Kidney glomerular epithelial cell (primary cell): Measurements from ENCODE around the gene A4GALT.

Experiments used
- DNase-seq: peaks from one replicate; lab custom pipeline; 2025; lab: John Stamatoyannopoulos, UW

A4GALT gene

DNA sequence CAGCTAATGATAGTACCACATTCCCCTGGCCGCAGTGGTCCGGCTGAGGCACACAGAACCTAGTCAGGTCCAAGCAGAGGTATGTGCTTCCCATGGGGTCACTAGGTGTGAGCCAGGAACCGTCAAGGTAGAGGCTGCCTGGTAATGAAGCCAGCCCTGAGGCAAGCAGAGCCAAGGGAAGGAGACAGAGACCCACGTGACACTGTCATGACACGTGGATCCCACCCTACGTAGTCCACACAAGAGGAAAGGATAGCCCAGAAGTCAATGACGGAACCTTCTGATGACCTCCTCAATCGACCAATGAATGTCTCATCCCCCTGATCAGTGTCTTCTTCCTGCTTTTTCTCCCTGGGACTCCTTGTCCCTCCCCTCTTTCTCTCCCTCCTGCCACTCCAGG, 19.0 kb downstream of the A4GALT start:
- DNase-seq: no peak

DNA sequence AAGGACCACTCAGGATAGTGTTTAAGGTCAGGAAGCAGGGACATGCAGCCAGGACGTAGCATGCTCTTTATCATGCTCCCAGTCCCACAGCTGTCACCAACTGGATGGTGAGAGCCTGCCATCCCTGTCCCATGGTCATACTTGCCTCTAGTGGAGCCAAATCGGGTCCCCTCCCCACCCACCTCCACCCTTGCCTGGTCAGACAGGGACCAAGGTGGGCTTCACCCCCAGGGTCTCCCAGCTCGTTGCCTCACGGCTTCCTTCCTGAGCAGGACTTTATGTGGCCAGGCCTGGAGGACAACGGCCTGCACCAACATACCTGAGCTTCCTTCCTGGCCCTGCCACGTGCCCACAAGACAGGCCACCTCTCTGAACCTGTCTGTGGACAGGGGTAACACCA, 19.8 kb downstream of the A4GALT start:
- no peak for DNase-seq

DNA sequence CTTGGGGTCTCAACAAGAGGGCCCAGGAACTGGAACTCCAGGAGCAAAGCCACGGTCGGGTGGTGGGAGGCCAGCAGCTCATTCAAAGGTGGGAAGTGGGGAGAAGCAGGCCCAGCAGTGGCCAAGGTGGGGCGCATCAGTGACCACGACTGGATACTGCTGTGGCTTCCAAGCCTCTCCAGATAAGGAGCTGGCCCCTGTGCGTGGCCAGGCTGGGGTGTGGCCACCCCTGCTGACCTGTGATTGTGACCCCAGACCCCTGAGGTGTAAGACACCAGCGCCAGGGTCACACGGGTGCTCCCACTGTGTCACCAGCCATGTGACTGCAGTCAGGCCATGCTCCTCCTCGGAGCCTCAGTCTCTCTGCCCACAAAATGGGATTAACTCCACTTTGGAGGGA, 20.3 kb downstream of the A4GALT start:
- DNase-seq: no peak

DNA sequence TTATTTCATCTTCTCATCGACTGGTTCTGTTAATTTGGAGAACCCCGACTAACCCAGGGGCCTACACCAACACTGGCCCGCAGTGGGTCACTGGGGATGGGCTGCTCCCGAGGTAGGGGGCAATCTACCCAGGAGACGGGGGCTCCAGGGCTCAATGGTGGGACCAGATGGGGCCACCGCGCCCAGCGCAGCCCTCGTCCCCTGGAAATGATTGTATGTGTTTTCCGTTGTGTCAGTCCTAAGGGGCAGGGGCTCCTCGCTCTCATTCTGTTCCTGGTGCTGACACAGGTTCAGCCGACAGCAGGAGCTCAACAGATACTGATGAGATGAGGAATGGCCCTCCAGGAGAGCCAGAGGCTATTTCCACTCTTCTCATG, 20.7 kb downstream of the A4GALT start:
- DNase-seq: no peak

DNA sequence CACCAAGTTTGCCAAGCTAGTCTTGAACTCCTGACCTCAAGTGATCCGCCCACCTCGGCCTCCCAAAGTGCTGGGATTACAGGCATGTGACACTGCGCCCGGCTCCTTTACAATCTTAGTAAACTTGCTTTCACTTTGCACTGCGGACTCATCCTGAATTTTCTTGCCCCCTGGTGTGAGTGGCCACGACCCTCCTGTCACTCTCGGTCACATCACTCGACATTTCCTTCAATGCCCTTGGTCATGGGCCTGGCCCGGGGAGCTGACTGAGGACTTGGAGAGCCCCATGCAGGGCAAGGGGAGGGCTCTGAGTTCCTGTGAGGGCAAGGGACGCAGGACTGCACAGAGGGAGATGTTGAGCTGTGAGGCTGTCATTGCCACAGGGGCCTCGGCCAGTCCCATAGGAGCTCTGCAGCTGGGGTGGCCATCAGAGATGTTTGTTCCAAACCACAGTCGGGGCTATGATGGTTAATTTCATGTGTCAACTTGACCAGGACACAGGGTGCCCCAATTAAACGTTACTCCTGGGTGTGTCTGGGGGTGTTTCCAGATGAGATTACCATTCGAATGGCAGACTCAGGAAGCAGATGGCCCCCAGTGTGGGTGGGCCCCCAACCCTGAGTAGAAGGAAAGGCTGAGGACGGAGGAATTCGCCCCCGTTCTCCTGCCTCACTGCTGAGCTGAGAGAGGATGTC, 21.2 kb downstream of the A4GALT start:
- DNase-seq: no peak

DNA sequence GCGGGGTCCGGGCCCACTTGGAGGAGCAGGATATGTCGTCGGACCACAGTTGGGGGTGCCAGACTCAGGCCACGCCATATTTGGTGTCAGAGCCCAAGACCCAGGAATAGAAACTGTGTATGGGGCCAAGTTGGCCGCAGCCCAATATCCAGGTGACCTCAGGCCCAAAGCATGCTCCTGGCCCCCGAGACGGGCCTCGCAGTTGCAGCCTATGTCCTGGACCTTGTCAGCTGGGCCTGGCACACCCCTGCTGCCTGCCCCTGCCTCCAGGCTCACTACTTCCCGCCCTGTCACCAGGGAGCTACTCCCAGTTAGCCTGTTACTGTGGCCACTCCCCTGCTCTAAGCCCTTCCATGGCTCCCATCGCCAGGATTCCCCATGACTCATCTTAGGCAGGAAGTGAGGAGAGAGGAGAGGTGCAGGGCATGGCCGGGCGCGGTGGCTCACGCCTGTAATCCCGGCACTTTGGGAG, 23.1 kb downstream of the A4GALT start:
- DNase-seq: peak; percentile 15

DNA sequence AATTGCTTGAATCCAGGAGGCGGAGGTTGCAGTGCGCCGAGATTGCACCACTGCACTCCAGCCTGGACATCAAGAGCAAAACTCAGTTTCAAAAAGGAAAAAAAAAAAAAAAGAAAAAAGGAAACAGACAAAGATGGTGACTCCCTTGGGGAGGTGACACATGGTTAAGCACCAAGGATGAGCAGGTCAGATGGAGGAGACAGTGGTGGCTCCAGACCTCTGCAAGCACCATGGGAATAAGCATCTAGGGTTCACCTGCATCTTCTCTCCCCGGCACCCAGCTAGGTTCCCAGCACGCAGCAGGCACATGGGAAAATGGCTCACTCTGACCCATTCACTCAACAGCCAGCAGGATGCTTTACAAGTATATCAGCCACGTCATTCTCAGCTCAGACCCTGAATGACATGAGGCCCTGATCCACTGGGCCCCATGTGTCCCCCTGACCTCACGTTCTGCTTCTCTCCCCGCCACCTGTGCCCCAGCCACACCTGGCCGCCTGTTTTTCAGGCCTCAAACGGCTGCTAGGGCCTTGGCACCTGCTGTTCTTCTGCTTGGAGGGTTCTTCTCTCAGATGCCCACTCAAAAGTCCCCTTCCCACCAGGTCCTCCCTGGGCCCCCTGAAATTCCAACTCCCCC, 24.2 kb downstream of the A4GALT start:
- no peak for DNase-seq

DNA sequence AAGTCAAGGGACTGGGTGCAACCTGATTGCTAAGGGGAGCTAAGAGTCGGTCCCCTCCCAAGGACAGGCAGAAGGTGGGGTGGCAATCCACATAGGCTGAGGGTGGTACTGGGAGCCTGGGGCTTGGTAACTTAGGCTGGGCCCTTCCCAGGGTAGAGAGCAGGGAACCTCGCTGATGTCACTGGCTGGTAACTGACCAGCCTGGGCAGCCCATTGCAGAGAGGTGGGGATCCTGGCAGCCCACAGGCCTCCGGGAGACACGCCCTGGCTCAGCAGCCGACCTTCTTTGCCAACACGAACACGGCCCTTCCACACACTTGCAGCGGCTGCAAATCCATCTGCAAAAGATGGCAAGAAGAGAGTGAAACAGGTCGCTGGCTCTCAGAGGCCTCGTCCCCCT, 25.4 kb downstream of the A4GALT start:
- no peak for DNase-seq

DNA sequence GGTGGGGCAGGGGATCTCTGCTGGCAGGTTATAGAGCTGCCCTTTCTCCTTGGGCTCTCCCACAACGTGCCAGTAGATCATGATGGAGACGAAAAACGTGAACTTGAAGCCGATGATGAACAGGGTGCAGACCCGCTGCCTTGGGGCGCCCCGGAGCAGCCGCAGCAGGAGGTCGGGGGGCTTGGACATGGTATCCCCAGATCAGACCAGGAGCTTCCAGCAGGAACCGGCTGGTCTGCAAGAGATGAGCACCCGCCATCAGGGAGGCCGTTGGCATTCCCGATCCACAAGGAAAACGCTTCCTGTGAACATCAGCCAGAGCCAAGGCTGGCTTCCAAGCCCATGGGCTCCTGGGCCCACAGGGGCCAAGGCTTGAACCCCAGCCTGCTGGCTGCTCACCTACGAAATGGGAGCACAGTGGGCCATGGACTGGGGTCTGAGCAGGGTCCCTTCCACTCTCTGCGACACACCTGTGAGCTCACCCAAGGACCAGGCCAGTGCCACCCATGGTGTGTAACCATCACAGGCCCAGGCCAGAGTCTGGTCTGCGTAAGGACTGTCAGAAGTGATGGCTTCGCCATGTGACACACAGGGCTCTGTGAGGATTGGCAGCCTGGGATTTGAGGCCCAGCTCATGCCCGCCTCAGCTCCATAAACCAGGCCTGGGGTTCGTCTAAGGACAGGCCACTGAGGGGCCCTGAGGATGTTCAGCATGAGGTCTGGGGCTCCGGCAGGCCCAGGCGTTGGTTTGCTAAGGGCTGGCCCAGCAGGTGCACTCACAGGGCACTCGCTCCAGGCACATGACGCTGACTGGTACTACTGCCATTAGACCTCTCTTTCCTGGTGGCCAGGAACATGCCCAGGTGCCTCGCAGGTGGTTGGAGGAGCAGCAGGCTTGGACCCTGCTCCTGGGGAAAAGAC, 26.6 kb downstream of the A4GALT start:
- DNase-seq: no peak

DNA sequence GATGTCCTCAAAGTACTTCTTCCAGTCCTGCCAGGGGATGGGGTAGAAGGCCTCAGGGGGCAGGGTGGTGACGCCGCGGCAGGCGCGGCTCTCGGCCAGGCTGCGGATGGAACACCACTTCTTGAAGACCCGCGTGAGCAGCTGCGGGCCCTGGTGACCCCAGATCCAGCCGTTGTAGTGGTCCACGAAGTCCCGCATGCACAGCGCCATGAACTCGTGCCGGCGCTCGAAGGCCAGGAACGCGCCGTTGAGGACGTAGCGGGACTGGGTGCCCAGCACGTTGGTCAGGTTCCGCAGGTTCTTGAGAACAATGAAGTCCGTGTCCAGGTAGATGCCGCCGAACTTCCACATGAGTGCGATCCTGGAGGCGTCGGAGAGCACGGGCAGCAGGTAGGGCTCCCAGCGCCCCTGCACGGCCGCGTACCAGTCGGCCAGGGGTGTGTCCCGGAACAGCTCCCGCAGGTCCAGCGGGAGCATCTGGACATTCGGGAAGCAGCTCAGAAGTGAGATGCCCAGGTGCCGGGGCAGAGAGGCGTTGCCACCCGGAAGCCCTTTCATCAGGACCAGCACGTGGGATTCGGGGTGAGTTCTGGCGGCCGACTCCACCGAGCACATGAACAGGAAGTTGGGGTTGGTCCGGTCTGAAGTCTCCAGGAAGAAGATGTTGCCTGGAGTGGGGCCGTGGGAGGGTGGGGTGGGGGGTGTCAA, 27.5 kb downstream of the A4GALT start:
- DNase-seq: no peak

DNA sequence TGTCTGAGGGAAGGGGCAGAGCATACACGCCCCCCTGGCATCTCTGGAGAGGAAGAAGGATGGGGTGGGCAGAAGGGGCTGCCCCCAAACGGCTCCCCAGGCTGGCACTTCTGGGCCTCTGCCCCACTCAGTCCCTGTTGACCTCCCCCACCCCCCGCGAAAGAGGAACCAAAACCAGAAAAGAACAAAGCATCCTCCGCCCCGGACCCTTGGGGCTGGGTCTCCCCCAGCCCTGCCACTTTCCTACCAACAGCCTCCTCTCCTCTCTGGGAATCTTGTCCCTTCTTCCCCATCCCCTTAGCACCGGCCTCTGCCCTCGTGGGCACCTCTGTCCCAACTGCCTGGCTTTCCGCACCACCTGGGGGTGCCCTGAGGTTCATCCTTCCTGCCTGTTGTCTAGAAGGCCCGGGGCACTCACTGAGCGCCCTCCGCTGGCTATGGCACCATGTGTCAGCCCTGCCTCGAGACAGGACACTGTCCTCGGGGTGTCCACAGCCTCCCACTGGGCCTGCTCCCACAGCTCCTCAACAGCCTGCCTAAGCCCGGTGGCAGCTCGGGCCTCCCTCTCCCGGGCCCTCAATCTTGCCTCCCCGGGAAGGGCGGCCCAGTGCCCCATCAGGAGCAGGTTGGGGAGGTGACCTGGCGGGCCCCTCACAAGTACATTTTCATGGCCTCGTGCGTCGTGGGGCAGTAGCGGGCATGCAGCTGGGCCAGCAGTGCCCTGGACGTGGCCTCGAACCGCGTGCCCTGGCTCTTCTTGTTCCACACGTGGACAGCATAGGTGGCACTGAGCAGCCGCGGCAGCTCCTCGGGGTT, 28.2 kb downstream of the A4GALT start:
- DNase-seq: no peak

DNA sequence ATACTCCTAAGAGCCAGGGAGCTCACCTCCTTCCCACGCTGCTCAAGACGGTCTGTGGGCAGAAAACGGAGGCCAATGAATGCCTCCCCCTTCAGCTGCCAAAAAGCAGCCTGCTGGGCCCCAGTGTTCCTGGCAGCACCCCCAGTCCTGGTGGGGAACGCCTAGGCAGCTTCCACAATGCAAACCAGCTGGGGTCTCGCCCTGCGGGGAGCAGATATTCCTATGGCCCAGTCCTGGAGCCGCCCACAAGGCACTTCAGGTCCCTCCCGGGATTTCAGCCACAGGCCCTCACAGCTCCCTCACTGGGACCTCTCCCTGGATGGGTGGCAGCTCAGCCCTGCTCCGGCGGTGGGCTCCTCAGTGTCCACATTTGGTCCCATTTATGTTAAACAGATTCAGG, 29.2 kb downstream of the A4GALT start:
- no peak for DNase-seq

DNA sequence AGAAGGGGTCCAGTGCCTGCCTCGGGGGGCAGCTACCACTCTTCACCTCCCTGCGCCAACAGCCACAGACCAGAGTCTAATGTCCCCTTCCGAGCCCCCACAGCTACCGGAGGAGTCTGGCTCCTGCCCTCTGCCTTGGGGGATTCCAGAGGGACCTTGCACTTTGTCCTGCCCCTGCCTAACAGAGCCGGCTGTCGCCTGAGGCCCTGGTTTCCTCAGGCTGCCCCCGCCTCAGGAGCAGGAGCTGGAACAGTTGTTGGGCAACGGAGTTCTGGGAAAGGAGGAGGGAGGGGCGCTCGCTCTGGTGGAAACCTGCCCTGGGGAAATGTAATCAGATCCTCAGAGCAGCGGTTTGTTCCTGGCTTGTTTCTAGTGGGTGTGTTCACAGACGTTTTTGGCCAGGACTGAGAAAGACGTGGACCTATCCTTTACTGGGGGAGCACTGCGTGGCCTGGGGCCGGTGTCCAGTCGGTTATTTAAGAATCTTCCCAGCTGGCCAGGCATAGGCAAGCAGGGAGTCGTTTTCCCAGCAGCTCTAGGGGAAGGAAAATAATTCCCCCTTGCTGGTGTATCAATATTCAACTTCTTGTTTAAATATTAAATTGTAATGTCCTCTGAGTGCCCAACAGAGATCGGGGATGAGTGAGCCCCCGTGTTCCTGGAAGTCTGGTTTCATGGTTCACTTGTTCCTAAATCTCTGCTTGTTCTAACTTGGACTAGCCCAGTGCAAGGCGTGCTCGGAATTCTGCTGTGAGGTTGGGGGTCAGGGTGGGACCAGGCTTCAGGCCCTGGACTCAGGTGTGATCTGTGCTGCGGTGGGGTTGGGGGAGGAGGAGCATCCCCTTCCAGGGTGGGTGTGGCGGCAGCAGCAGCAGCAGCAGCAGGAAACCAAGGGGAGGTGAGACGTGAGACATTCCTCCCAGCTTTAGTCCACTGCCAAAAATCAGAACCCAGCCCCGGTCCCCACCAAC, 32.1 kb downstream of the A4GALT start:
- peak; percentile 86 for DNase-seq

DNA sequence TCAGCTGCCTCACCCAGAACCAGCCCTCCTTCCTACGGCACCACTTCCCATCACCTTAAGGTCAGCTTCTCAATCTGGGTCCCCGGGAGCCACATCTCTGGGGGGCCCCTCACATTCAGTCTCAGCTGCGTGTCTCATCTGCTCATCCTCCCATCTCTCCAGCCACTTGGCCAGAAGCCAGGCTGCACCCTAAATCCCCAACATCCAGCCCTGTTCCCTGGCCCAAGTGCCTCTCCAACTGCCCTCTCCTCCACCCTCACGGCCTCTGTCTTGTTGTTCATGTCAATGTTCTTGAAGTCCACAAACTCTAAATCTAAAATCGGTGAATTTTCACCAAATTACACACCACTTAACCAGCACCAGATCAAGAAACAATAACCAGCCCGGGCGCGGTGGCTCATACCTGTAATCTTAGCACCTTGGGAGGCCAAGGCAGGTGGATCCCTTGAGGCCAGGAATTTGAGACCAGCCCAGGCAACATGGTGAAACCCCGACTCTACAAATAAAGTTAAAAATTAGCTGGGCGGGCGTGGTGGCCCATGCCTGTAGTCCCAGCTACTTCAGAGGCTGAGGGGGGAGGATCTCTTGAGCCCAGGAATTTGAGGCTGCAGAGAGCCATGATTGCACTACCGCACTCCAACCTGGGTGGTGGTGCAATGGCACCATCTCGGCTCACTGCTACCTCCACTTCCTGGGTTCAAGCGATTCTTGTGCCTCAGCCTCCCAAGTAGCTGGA, 33.7 kb downstream of the A4GALT start:
- DNase-seq: no peak

DNA sequence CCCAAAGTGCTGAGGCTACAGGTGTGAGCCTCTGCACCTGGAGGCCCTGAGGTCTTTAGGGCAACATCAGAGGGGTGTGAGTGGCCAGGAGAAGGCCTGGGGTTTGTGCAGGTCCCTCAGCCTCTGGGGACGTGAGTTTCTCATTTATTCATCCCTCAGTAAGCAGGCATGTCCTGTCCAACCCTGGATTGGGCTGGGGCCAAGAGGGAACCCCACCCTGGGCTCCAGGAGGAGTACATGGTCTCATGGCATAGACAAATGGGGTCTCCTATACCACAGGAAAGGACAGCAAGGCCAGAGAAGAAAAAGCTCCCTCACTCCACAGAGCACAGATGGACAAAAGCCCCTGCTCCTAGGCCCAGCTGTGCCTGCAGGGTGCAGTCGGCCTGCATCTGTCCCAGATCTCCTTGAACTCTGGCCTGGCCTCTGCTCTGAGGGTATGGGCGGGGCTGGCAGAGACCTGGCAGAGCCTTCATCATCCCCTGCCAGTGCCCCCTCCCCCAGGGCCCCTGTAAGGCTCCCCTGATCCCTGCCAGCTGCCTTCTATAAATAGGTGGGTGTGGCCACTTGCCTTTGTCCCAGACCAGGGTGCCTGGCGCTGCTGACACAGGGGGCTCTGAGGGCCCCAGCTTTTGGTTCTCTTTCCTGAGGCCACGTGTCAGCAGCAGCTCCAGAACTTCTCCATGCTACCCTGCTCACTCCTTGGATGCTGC, 34.6 kb downstream of the A4GALT start:
- no peak for DNase-seq

DNA sequence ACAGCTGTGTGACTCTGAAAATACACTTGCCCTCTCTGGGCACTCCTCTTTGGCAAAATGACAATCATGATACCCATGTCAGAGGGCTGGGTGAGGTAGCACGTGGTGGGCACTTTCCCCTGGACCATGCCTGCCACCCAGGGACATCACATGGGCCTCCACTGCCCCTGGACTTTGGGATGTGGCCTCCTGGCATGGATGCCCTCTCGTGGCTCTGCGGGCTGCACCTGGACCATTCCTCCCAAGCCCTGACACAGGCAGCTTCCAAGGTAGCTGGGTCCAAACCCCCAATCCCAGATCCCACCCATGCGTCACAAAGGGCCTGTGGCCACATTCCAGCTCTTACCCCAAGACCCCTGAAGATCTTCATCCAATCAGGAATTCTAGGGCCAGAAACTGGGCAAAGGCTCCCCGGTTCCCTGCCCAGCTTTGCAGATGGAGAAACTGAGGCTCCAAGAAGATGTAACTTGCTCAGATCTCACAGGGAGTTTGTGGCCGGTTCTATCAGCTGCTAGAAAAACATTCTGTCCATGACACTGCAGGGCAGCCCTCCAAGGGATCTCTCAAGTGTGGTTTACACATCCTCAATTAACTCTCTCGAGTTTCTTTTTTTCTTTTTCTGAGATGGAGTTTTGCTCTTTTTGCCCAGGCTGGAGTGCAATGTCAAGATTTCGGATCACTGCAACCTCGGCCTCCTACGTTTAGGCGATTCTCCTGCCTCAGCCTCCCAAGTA, 36.0 kb downstream of the A4GALT start:
- DNase-seq: no peak

DNA sequence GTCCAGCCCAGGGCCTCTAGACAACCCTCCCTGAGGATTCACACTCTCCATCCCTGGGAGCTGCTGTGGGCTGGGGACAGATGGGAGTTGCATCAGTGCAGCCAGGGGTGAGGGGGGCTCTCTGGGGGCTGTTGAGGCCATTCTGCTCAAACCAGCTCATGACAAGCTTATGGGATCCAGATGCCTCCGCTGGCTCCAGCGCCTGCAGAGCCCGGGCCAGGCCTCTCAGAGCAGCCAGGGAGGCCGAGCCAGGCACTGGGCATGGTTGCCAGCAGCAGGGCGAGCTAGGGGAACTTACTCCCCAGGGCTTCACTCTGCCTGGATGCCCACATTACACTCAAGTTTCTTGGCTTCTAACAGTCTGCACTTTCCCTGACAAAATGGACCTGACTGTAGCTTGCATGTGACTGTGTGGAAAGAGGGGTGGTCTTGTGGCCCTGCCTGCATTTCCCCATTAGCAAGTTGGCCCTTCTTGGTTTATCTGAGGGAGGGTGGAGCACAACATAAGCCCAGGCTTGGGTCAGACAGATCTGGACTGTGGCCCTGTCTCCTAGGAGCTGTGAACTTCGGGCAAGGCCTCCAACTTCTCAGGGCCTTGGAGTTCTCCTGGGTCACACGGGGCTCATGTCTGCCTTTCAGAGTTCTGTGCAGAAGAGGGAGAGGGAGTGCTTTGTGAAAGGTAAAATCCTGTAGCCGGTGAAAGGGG, 36.9 kb downstream of the A4GALT start:
- DNase-seq: no peak
